ENCODE results near the gene KRT36. TPM values are rescaled to one million over a fixed set of nuclear protein-coding genes. Genes with fewer than 3 reads are reported as not detected.
A peak's percentile ranks its signal among the peaks of the same experiment; 100 is the strongest.

The KRT36 gene
- total RNA-seq, 6 donors from 2014 or later = not detected

DNA sequence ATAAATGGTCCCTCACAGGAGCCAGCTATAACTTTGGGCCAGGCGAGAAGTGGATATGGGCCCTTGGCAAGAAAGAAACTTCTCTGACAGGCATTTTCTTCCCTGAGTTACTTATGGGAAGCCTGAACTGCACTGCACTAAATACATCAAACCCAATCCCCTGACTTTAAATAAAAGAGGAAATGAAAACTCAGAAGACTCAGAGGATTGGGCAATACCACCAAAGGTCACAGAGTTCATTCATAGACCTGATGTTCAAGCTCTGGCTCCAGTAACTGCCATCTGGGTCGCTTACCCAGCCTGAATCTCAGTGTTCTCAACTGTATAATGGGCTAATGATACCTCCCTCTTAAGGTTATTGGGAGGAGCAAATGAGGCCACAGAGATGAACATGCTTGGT is 9.6 kb downstream of the KRT36 start:
- no peaks in the 10 kb centered on the region for H3K27me3 ChIP-seq
- no peaks in the 10 kb centered on the region for H3K4me1 ChIP-seq
- no peaks in the 10 kb centered on the region for H3K9me3 ChIP-seq
- H3K27ac ChIP-seq = no peak overlapping the region
- no peaks in the 10 kb centered on the region for H3K36me3 ChIP-seq
- WGBS, 2 donors = 61 to 82% methylated on average over 2 of the region's 2 CpGs
- TF ChIP-seq POLR2AphosphoS5 (IDR thresholded peaks at IDR 0.05) = no peak
- TF ChIP-seq, protein P1, sequence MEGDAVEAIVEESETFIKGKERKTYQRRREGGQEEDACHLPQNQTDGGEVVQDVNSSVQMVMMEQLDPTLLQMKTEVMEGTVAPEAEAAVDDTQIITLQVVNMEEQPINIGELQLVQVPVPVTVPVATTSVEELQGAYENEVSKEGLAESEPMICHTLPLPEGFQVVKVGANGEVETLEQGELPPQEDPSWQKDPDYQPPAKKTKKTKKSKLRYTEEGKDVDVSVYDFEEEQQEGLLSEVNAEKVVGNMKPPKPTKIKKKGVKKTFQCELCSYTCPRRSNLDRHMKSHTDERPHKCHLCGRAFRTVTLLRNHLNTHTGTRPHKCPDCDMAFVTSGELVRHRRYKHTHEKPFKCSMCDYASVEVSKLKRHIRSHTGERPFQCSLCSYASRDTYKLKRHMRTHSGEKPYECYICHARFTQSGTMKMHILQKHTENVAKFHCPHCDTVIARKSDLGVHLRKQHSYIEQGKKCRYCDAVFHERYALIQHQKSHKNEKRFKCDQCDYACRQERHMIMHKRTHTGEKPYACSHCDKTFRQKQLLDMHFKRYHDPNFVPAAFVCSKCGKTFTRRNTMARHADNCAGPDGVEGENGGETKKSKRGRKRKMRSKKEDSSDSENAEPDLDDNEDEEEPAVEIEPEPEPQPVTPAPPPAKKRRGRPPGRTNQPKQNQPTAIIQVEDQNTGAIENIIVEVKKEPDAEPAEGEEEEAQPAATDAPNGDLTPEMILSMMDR (IDR thresholded peaks at IDR 0.05) = no peak
- no peak for TF ChIP-seq POLR2A (IDR thresholded peaks at IDR 0.05)
- no peak for TF ChIP-seq EP300 (IDR thresholded peaks at IDR 0.05)
- no peak for ATAC-seq (ENCODE audit: low FRiP score in 2 of 2)
- no peak for DNase-seq
- H3K4me3 ChIP-seq = no peak overlapping the region

DNA sequence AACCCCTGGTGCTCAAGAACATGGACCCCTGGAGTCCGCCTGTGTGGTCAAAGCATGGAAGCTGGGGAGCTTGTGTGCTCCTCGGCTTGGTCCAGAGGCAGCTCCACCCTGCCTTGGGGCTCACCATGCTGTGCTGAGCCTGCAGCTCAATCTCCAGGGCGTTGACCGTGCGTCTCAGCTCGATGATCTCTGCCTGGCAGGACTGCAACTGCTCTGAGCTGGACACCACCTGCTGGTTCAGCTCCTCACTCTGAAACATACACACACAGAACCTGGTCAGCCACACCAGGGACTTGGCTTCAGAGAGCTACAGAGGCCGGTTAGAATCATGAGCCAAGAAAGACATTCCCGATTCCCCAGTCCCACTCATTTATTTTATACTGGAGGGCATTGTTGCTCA is 11.5 kb downstream of the KRT36 start:
- H3K36me3 ChIP-seq = no peaks in the 10 kb centered on the region
- no peak overlapping the region for H3K27ac ChIP-seq
- no peak overlapping the region for H3K4me3 ChIP-seq
- H3K9me3 ChIP-seq = no peaks in the 10 kb centered on the region
- H3K27me3 ChIP-seq = no peaks in the 10 kb centered on the region
- TF ChIP-seq EP300 (IDR thresholded peaks at IDR 0.05) = no peak
- no peak for TF ChIP-seq POLR2AphosphoS5 (IDR thresholded peaks at IDR 0.05)
- TF ChIP-seq, protein P1 (IDR thresholded peaks at IDR 0.05) = no peak
- no peak for TF ChIP-seq POLR2A (IDR thresholded peaks at IDR 0.05)
- no peaks in the 10 kb centered on the region for H3K4me1 ChIP-seq
- ATAC-seq (ENCODE audit: low FRiP score in 2 of 2) = no peak
- no peak for DNase-seq
- 95 to 97% methylated on average over 3 to 8 of the region's 8 CpGs for WGBS, 2 donors

GRCh38 chr17:41476866-41477815 is 12.6 kb downstream of the KRT36 start:
- no peak overlapping the region for H3K27ac ChIP-seq
- H3K36me3 ChIP-seq = no peaks in the 10 kb centered on the region
- no peaks in the 10 kb centered on the region for H3K4me1 ChIP-seq
- WGBS, 2 donors = 86 to 88% methylated on average over 21 to 22 of the region's 22 CpGs
- no peak for ATAC-seq (ENCODE audit: low FRiP score in 2 of 2)
- no peaks in the 10 kb centered on the region for H3K27me3 ChIP-seq
- no peaks in the 10 kb centered on the region for H3K9me3 ChIP-seq
- peak in 1 of 2 donors; percentile 64 for DNase-seq
- TF ChIP-seq EP300 (IDR thresholded peaks at IDR 0.05) (no peak), POLR2AphosphoS5 (IDR thresholded peaks at IDR 0.05) (no peak), POLR2A (IDR thresholded peaks at IDR 0.05) (no peak)
- TF ChIP-seq, protein P1 (IDR thresholded peaks at IDR 0.05) = no peak
- no peak overlapping the region for H3K4me3 ChIP-seq

DNA sequence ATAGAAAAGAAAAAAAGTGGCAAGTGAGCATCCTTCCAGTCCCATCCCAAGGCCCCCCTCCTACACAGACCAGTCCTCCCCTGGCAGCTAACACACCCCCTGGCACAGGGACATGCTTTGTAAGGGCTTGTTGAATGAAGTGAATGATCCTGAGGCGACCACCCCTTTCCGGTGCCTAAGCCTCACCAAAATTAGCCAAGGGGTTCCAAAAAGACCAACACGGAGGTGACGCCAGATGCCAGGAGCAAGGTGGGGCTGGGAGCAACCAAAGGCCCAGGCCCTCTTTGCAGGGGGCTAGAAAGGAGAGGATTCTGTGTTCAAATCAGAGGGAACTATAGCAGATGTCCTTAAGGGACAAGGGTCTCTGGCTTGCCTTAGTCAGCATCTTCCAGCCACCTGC is 14.3 kb downstream of the KRT36 start:
- Histone ChIP-seq H3K27ac (no peak overlapping the region), H3K27me3 (no peaks in the 10 kb centered on the region), H3K36me3 (no peaks in the 10 kb centered on the region), H3K4me3 (no peak overlapping the region), H3K9me3 (no peaks in the 10 kb centered on the region), H3K4me1 (no peaks in the 10 kb centered on the region)
- TF ChIP-seq EP300 (IDR thresholded peaks at IDR 0.05) = no peak
- no peak for TF ChIP-seq POLR2A (IDR thresholded peaks at IDR 0.05)
- TF ChIP-seq, protein P1 (IDR thresholded peaks at IDR 0.05) = no peak
- TF ChIP-seq POLR2AphosphoS5 (IDR thresholded peaks at IDR 0.05) = no peak
- DNase-seq (no peak), ATAC-seq (ENCODE audit: low FRiP score in 2 of 2) (no peak)
- 92 to 94% methylated on average over 4 of the region's 4 CpGs for WGBS, 2 donors

Measured in upper lobe of left lung (tissue), 6 donors.